ENCODE results near the gene CFAP65. TPM values are rescaled to one million over a fixed set of nuclear protein-coding genes. Genes with fewer than 3 reads are reported as not detected.

Gene CFAP65
- total RNA-seq, 1 donor from 2014 or later = not detected

GRCh38 chr2:218964041-218964771, 77.1 kb downstream of the CFAP65 start:
- Histone ChIP-seq H3K27me3 (ENCODE audit: low read depth) (peaks cover 99% of the 10 kb centered on the region), H3K27ac (replicated peaks) (no peak overlapping the region)

GRCh38 chr2:218963601-218964000, 77.7 kb downstream of the CFAP65 start:
- Histone ChIP-seq H3K4me1 (peaks cover 24% of the 10 kb centered on the region), H3K27ac (replicated peaks) (no peak overlapping the region), H3K36me3 (no peaks in the 10 kb centered on the region), H3K9me3 (replicated peaks) (no peaks in the 10 kb centered on the region), H3K27me3 (ENCODE audit: low read depth) (peaks cover 100% of the 10 kb centered on the region), H3K4me3 (no peak overlapping the region)
- intact Hi-C loops (cut with micrococcal nuclease) = no loop called here
- DNase-seq = no peak
- no peak for TF ChIP-seq CTCF (IDR thresholded peaks at IDR 0.05; ENCODE audit: borderline replicate concordance)

More at GRCh38 chr2:218964041-218964771, 77.1 kb downstream of the CFAP65 start:
- DNase-seq = no peak
- H3K4me1 ChIP-seq = peaks cover 22% of the 10 kb centered on the region
- H3K9me3 ChIP-seq (replicated peaks) = no peaks in the 10 kb centered on the region
- H3K4me3 ChIP-seq = no peak overlapping the region
- intact Hi-C loops (cut with micrococcal nuclease) = no loop called here
- TF ChIP-seq CTCF (IDR thresholded peaks at IDR 0.05; ENCODE audit: borderline replicate concordance) = no peak
- no peaks in the 10 kb centered on the region for H3K36me3 ChIP-seq

- peaks cover 100% of the 10 kb centered on the region for H3K27me3 ChIP-seq (ENCODE audit: low read depth)
- H3K4me3 ChIP-seq = no peak overlapping the region
- no peak for TF ChIP-seq CTCF (IDR thresholded peaks at IDR 0.05; ENCODE audit: borderline replicate concordance)
- peaks cover 24% of the 10 kb centered on the region for H3K4me1 ChIP-seq
- no peaks in the 10 kb centered on the region for H3K9me3 ChIP-seq (replicated peaks)
- H3K27ac ChIP-seq (replicated peaks) = no peak overlapping the region
- DNase-seq = peak; percentile 66
- intact Hi-C loops (cut with micrococcal nuclease) = no loop called here
- H3K36me3 ChIP-seq = no peaks in the 10 kb centered on the region
Measured at GRCh38 chr2:218962859-218963492, 78.3 kb downstream of the CFAP65 start.

- peaks cover 24% of the 10 kb centered on the region for H3K4me1 ChIP-seq
- H3K27me3 ChIP-seq (ENCODE audit: low read depth) = peaks cover 100% of the 10 kb centered on the region
- intact Hi-C loops (cut with micrococcal nuclease) = no loop called here
- H3K36me3 ChIP-seq = no peaks in the 10 kb centered on the region
- H3K27ac ChIP-seq (replicated peaks) = no peak overlapping the region
- H3K9me3 ChIP-seq (replicated peaks) = no peaks in the 10 kb centered on the region
- H3K4me3 ChIP-seq = no peak overlapping the region
- no peak for DNase-seq
- TF ChIP-seq CTCF (IDR thresholded peaks at IDR 0.05; ENCODE audit: borderline replicate concordance) = no peak
Measured at GRCh38 chr2:218961651-218962570, 79.4 kb downstream of the CFAP65 start.

- Histone ChIP-seq H3K4me3 (no peak overlapping the region), H3K9me3 (replicated peaks) (no peaks in the 10 kb centered on the region), H3K27me3 (ENCODE audit: low read depth) (peaks cover 100% of the 10 kb centered on the region), H3K4me1 (peaks cover 24% of the 10 kb centered on the region), H3K27ac (replicated peaks) (no peak overlapping the region), H3K36me3 (no peaks in the 10 kb centered on the region)
- DNase-seq = no peak
- intact Hi-C loops (cut with micrococcal nuclease) = no loop called here
- TF ChIP-seq CTCF (IDR thresholded peaks at IDR 0.05; ENCODE audit: borderline replicate concordance) = no peak
Measured at GRCh38 chr2:218961229-218961628, 80.1 kb downstream of the CFAP65 start.
